Measurements from ENCODE around the gene UBE2D1.
"Not testable (repeated sequence)": the region's sequence is repeated elsewhere in the genome, so short reads cannot be mapped to it uniquely, and the experiment has no call there.

The UBE2D1 gene

GRCh38 chr10:58384095-58384494, 49.3 kb downstream of the UBE2D1 start:
- DNase-seq (ENCODE audit: low spot score) = peak; percentile 30

GRCh38 chr10:58384544-58384998, 49.8 kb downstream of the UBE2D1 start:
- no peak for DNase-seq (ENCODE audit: low spot score)

- peak; percentile 94 for DNase-seq (ENCODE audit: low spot score)
Observed at GRCh38 chr10:58384999-58385783, 50.4 kb downstream of the UBE2D1 start, which contains the start of gene TFAM. Gene TFAM (plus strand): TSS chr10:58385410. CDS start chr10:58385548, 138 bp downstream.

GRCh38 chr10:58385784-58386112, 50.9 kb downstream of the UBE2D1 start:
- no peak for DNase-seq (ENCODE audit: low spot score)

GRCh38 chr10:58389024-58389423, 54.2 kb downstream of the UBE2D1 start:
- DNase-seq (ENCODE audit: low spot score) = no peak

GRCh38 chr10:58393317-58393716, 58.5 kb downstream of the UBE2D1 start:
- no peak for DNase-seq (ENCODE audit: low spot score)

- no peak for DNase-seq (ENCODE audit: low spot score)
Observed at GRCh38 chr10:58394471-58394870, 59.7 kb downstream of the UBE2D1 start.

- no peak for DNase-seq (ENCODE audit: low spot score)
Observed at GRCh38 chr10:58396057-58396456, 61.3 kb downstream of the UBE2D1 start.

- no peak for DNase-seq (ENCODE audit: low spot score)
Observed at GRCh38 chr10:58397830-58398229, 63.0 kb downstream of the UBE2D1 start.

- no peak for DNase-seq (ENCODE audit: low spot score)
Observed at GRCh38 chr10:58399410-58399809, 64.6 kb downstream of the UBE2D1 start.

GRCh38 chr10:58400609-58401008, 65.8 kb downstream of the UBE2D1 start:
- DNase-seq (ENCODE audit: low spot score) = no peak

GRCh38 chr10:58404001-58404400, 69.2 kb downstream of the UBE2D1 start:
- DNase-seq (ENCODE audit: low spot score) = no peak

- DNase-seq (ENCODE audit: low spot score) = no peak
Observed at GRCh38 chr10:58409956-58410610, 75.3 kb downstream of the UBE2D1 start.

- no peak for DNase-seq (ENCODE audit: low spot score)
Observed at GRCh38 chr10:58412502-58412961, 77.7 kb downstream of the UBE2D1 start.

- DNase-seq (ENCODE audit: low spot score) = no peak
Observed at GRCh38 chr10:58414270-58415041, 79.7 kb downstream of the UBE2D1 start.

- no peak for DNase-seq (ENCODE audit: low spot score)
Observed at GRCh38 chr10:58415757-58416156, 81.0 kb downstream of the UBE2D1 start.

GRCh38 chr10:58417902-58418301, 83.1 kb downstream of the UBE2D1 start:
- DNase-seq (ENCODE audit: low spot score) = not testable (repeated sequence)

Measured in CD4-positive, alpha-beta T cell treated with Interleukin-2 at 100 ng/mL for 4 hours (primary cell).